T47D (cell line): ENCODE measurements around the gene XRCC4.
"Not testable (repeated sequence)": the region's sequence is repeated elsewhere in the genome, so short reads cannot be mapped to it uniquely, and the experiment has no call there.

Experiments used
- DNase-seq, 2 experiments: peaks; one replicate each; pipeline versions ENCODE4 v3.0.0 to v3.0.0-alpha.2; 2011 to 2012; ENCODE audit warnings: low read depth in 1 of 2, low spot score in 1 of 2
- JUND ChIP-seq: IDR thresholded peaks from 2 replicates; pipeline ENCODE4 v1.6.1; 2012; ENCODE audit warnings: low read depth
- in situ Hi-C: cut with HindIII; loops from 2 replicates; pipeline ENCODE4 v1.10.0; 2016; ENCODE audit warnings: low sequenced_read_pairs, low pct_unique_long_range_greater_than_20kb

Gene XRCC4

GRCh38 chr5:83246071-83246470 is 168.7 kb downstream of the XRCC4 start:
- DNase-seq = no peak
- TF ChIP-seq JUND = no peak
- in situ Hi-C loops = no loop called here

- DNase-seq = no peak
- in situ Hi-C loops = no loop called here
These were observed 171.8 kb downstream of the XRCC4 start for GRCh38 chr5:83249156-83249555.

GRCh38 chr5:83251849-83252248 is 174.5 kb downstream of the XRCC4 start:
- no peak for DNase-seq
- in situ Hi-C loops = no loop called here
- no peak for TF ChIP-seq JUND

More at GRCh38 chr5:83249156-83249555, 171.8 kb downstream of the XRCC4 start:
- no peak for TF ChIP-seq JUND

GRCh38 chr5:83253720-83254119 is 176.4 kb downstream of the XRCC4 start:
- no peak for TF ChIP-seq JUND
- in situ Hi-C loops = no loop called here
- DNase-seq = no peak

- no peak for TF ChIP-seq JUND
- no peak for DNase-seq
- in situ Hi-C loops = no loop called here
These were observed 177.9 kb downstream of the XRCC4 start for GRCh38 chr5:83255268-83255667.

GRCh38 chr5:83256091-83256780 is 178.9 kb downstream of the XRCC4 start:
- no peak for DNase-seq
- in situ Hi-C loops = no loop called here
- no peak for TF ChIP-seq JUND

GRCh38 chr5:83257684-83258083 is 180.3 kb downstream of the XRCC4 start:
- DNase-seq, in situ Hi-C loops: not testable (repeated sequence)

- in situ Hi-C loops = no loop called here
- peak; percentile 67; the same call in 1 of the 2 replicates for TF ChIP-seq JUND
- peak; percentile 3 to 69 for DNase-seq
These were observed 188.0 kb downstream of the XRCC4 start for GRCh38 chr5:83265318-83265717.

GRCh38 chr5:83270311-83270710 is 193.0 kb downstream of the XRCC4 start:
- DNase-seq = no peak
- in situ Hi-C loops = no loop called here
- TF ChIP-seq JUND = no peak

- no peak for DNase-seq
- in situ Hi-C loops = no loop called here
- TF ChIP-seq JUND = no peak
These were observed 199.8 kb downstream of the XRCC4 start for GRCh38 chr5:83277154-83277553.

GRCh38 chr5:83277953-83278352 is 200.6 kb downstream of the XRCC4 start:
- in situ Hi-C loops = no loop called here
- TF ChIP-seq JUND = no peak
- no peak for DNase-seq

- no peak for TF ChIP-seq JUND
- no peak for DNase-seq
- in situ Hi-C loops = no loop called here
These were observed 203.8 kb downstream of the XRCC4 start for GRCh38 chr5:83281176-83281575.

- no peak for TF ChIP-seq JUND
- in situ Hi-C loops = no loop called here
- no peak for DNase-seq
These were observed 204.3 kb downstream of the XRCC4 start for GRCh38 chr5:83281658-83282057.

- no peak for TF ChIP-seq JUND
- no peak for DNase-seq
- in situ Hi-C loops = no loop called here
These were observed 206.4 kb downstream of the XRCC4 start for GRCh38 chr5:83283761-83284160.
